Stimulated activated CD8-positive, alpha-beta memory T cell treated with anti-CD3 and anti-CD28 coated beads, Interleukin-15, amount 100 ng/mL, for 24 hours (primary cell): ENCODE results near the gene RAX2.
"Not testable (repeated sequence)": the region's sequence is repeated elsewhere in the genome, so short reads cannot be mapped to it uniquely, and the experiment has no call there.

Experiments used
- DNase-seq: peaks from one replicate; pipeline ENCODE4 v3.0.0-alpha.2; 2020; ENCODE audit warnings: low read depth

Gene RAX2

GRCh38 chr19:3778104-3778867 lies 6.3 kb upstream of the RAX2 start:
- no peak for DNase-seq

- DNase-seq: no peak
Observed at GRCh38 chr19:3776479-3777040, 4.5 kb upstream of the RAX2 start.

- DNase-seq: no peak
Observed at GRCh38 chr19:3775831-3776230, 3.8 kb upstream of the RAX2 start.

- no peak for DNase-seq
Observed at GRCh38 chr19:3775374-3775711, 3.3 kb upstream of the RAX2 start.

DNA sequence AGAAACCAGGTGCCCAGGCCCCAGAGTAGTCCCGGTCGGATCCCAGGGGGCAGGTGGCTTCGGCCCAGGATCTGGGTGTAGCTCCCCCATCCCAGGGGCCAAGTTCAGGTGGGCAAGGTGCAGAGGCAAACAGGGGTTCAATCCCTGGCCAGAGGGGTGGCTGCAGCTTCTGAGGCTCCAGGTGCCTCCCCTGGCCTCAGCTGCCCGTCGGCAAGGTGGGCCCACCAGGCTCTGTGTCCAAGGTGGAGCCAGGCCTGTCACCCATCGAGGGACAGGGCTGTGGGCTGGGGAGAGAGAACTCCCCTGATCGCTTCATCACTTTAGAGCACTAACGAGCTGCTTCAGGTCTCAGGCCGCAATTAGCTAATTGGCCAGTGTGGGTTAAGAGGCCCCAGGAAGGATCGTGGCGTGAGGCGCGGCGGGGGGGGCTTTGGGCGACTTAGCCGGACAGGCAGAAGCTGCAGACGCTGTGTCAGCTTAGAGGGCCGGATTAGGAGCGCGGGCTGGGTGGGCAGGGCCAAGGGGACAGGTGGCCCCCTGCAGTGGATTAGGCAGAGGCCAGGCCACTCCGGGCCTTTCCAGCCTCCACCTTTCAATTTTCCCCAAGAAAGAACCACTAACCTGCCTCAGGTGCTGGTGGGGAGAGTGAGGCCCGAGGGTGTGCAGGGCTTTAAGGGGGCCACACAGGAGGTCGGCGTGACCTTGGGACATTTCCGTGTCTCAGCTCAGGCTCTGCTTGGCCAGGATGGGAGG lies 2.8 kb upstream of the RAX2 start:
- DNase-seq: no peak

DNA sequence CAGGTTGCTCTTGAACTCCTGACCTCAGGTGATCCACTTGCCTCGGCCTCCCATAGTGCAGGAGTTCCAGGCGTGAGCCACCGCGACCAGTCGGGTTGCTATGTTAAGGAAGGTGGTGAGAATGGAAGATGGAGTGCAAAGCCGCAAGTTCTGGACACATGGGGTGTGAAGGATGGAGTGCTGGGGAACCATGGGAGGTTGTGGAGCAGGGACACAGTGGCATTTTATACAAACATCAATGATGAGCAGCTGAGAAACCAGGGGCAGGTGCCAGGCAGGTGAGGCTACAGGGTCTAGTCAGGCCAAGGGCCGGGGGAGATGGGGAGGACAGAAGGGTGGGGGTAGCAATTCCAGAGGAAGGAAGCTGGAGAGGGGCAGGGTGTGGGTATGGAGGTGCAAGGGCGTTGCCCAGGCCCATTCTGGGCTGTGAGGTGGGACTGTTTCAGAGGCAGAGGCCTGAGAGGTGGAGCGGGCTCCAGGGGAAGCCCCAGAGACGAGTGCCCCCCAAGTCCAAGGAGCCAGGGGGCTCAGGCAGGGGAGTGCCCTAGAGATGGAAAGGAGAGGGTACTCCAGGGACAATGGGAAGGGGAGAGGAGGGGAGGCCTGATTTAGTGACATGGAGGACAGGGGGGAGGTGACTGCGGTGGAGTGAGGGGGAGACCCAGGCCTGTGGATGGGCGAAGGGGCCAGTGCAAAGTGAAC lies 1.9 kb upstream of the RAX2 start:
- DNase-seq: no peak

- DNase-seq: no peak
Observed at GRCh38 chr19:3771000-3771905, 775 bp downstream of the RAX2 start.

DNA sequence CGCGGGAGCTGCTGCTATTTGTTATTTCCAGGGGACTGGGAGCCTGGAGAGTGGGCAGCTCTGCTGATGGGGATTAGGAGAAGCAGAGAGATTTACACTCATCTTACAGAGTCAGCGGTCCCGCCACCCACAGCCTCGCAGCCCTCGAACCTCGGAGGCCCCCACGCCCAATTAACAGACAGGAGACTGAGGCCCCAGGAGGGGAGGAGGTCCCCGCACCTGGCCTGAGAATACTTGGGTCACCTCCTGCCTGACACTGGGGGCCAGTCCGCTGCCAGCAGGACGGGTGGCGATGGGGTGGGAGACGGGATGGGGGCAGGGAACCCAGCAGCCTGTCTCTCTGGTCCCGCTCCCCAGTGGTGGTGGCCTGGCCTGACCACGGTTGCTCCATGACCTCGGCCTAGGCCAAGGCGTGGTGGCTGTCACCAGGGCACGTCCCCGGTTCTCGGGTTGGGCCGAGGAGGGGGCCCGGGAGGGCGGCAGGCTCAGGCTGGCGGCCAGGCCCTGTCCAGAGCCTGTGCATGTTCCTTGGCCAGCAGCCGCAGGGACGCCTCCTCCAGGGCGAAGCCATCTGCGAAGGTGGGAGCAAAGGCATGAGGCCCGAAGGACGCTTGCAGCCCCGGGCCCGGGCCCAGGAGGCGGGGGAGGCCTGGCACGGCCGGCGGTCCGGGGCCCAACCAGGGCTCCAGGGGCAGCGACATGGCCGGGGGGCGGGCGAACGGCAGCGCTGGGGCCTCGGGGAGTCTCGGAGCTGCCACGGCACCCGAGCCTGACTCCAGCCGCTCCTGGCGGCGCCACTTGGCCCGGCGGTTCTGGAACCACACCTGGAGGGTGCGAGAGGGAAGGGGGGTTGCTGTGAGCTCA lies 1.7 kb downstream of the RAX2 start:
- no peak for DNase-seq

DNA sequence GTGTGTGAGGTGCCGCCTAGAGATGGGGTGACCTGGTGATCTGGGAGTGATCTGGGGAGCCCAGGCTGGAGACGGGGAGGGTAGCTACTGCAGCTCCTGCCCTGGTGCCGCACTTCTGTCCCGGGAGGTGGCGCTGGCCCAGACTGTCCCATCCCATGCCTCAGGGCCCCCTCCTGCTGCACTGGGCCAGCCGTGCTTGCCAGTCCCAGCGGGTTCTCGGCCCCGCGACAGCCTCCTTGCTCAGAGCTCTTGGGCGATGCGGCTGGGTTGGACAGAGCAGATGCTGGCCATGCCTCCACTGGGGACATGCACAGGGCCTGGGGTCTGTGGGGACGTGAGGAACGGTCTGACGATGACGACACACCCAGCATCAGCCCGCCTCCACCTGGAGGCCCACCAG lies 2.5 kb downstream of the RAX2 start:
- no peak for DNase-seq

DNA sequence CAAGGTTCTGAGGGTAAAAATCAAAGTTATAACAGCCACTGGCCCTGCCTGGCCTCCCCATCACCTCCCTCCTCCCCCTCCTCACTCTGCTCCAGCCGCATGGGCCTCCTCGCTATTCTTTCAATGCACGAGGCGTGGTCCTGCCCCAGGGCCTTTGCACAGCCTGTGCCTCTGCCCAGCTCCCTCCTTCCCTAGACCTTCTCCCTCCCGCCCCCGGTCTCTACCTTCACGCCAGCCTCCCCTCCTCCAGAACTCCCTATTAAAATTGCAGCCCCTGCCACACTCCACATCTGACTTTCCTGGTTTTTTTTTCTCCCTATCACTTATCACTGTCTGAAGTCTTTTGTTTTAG lies 3.3 kb downstream of the RAX2 start:
- DNase-seq: no peak

- no peak for DNase-seq
Observed at GRCh38 chr19:3768015-3768747, 3.8 kb downstream of the RAX2 start.

DNA sequence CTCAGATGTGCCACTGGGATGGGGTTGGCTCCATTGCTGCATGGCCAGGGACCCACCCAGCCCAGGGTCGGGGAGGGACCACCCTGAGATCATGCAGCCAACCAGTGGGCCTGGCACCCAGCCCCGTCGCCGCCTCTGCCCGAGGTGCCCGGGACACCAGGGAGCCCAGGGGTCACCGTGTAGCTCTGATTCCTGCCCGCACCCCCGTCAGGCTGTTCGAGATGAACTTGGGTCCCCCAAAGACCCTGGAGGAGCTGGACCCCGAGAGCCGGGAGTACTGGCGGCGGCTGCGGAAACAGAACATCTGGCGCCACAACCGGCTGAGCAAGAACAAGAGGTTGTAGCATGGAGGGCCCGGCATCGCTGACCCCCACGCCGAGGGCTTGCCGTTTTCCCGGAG lies 5.0 kb downstream of the RAX2 start:
- no peak for DNase-seq

DNA sequence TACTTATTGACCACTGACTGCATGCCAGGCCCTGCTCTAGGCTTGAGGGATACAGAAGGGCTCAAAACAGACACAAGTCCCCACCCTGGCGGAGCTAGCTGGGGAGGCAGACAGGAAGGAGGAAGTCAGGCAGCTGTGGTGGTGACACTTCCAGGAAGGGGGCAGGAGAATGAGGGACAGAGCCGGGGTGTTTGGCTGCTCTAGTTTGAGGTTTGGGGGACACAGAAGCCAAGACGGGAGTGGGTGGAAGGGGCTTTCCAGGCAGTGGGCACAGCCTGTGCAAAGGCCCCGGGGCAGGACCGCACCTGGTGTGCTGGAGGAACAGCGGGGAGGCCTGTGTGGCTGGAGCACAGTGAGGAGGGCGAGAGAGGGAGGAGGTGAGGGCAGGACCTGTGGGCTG lies 5.5 kb downstream of the RAX2 start:
- no peak for DNase-seq

- DNase-seq: not testable (repeated sequence)
Observed at GRCh38 chr19:3765757-3766156, 6.3 kb downstream of the RAX2 start.

DNA sequence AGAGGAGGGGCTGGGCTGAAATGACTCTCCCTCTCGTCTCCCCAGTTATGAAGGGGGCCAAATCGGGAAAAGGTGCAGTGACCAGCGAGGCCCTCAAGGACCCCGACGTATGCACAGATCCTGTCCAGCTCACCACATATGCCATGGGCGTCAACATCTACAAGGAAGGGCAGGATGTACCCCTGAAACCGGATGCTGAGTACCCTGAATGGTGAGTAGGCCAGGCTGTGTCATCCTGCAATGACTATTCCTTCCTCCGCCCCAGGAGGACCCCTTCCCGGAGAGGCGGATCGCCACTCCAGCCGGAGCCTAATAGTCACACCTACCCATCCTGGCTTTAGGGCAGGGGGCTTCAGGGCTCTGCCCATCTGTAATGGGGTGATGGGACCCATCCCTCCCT lies 6.9 kb downstream of the RAX2 start:
- no peak for DNase-seq

- DNase-seq: peak; percentile 98
Observed at GRCh38 chr19:3762501-3763459, 9.2 kb downstream of the RAX2 start, which contains the start of gene MRPL54. TSS of gene MRPL54 (plus strand) at chr19:3762682. CDS start at chr19:3762701, 19 bp downstream.

DNA sequence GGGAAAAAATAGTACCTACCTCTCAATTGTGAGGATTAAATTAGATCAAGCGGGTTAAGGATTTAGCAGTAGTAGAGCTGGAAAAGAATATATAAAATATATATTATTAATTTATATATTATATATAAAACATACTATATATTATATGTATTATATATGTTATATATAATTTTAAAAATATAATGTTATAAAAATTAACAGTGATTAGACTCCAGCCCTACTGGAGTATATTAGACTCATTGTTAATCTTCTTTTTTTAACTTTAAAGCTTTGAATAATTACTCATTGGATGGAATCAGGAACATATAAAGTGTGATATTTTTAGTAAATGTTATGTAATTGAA lies 9.9 kb downstream of the RAX2 start:
- no peak for DNase-seq

- peak; percentile 99 for DNase-seq
Observed at GRCh38 chr19:3761382-3762129, 10.5 kb downstream of the RAX2 start, which contains the start of gene APBA3. TSS of gene APBA3 (minus strand) at chr19:3761692. CDS start at chr19:3760264, 1,428 bp downstream.
